ENCODE results near the gene CCDC157.

The CCDC157 gene

DNA sequence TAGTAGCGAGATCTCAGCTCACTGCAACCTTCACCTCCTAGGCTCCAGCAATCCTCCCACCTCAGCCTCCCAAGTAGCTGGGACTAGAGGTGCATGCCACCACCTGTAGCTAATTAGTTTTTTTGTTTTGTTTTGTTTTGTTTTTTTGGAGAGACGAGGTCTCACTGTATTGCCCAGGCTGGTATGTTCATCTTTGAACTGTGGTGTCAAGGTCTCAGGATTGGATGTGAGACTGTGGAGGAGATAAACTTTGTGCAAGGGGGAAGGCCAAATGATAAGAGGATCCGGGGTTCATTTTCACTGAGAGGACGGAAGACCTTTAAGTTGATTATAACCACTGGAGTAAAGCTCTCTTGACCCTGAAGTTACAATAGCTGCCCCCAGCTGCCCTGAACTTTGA lies 48.9 kb downstream of the CCDC157 start:
- Histone ChIP-seq H3K4me3 (ENCODE audit: low read depth, low read length) (no peak overlapping the region), H3K27me3 (ENCODE audit: control insufficient read depth, insufficient read depth, low read length) (no peaks in the 10 kb centered on the region), H3K9me3 (ENCODE audit: control insufficient read depth, low read length) (no peaks in the 10 kb centered on the region), H3K79me2 (no peaks in the 10 kb centered on the region), H3K9ac (no peak overlapping the region), H3K27ac (no peak overlapping the region), H3K36me3 (ENCODE audit: control insufficient read depth, insufficient read depth, low read length) (no peaks in the 10 kb centered on the region), H3K4me1 (peaks cover 3% of the 10 kb centered on the region), H3K4me2 (ENCODE audit: low read length) (no peak overlapping the region), H2AFZ (no peak overlapping the region)
- TF ChIP-seq, protein P1, sequence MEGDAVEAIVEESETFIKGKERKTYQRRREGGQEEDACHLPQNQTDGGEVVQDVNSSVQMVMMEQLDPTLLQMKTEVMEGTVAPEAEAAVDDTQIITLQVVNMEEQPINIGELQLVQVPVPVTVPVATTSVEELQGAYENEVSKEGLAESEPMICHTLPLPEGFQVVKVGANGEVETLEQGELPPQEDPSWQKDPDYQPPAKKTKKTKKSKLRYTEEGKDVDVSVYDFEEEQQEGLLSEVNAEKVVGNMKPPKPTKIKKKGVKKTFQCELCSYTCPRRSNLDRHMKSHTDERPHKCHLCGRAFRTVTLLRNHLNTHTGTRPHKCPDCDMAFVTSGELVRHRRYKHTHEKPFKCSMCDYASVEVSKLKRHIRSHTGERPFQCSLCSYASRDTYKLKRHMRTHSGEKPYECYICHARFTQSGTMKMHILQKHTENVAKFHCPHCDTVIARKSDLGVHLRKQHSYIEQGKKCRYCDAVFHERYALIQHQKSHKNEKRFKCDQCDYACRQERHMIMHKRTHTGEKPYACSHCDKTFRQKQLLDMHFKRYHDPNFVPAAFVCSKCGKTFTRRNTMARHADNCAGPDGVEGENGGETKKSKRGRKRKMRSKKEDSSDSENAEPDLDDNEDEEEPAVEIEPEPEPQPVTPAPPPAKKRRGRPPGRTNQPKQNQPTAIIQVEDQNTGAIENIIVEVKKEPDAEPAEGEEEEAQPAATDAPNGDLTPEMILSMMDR (IDR thresholded peaks at IDR 0.05) = no peak

DNA sequence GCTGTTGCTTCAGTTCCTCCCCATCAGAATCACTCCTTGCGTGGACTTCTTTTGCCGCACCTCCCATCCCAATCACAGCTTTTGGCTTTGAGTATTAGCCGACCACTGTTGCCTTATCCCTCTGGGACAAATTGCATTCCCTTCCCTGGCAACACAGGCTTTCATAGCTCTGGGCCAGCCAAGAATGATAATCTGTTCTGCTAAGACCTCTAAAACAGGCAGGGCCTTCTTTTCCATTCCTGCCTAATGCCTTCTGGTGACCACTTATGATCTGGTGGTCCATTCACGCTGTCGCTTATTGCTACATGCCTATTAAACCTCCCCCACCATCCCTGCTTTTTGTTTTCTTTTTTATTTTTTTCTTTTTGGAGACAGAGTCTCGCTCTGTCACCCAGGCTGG lies 49.6 kb downstream of the CCDC157 start:
- no peak overlapping the region for H3K4me3 ChIP-seq (ENCODE audit: low read depth, low read length)
- H3K79me2 ChIP-seq = no peaks in the 10 kb centered on the region
- H3K4me2 ChIP-seq (ENCODE audit: low read length) = no peak overlapping the region
- no peaks in the 10 kb centered on the region for H3K27me3 ChIP-seq (ENCODE audit: control insufficient read depth, insufficient read depth, low read length)
- no peaks in the 10 kb centered on the region for H3K36me3 ChIP-seq (ENCODE audit: control insufficient read depth, insufficient read depth, low read length)
- H3K4me1 ChIP-seq = peaks cover 3% of the 10 kb centered on the region
- H3K9ac ChIP-seq = no peak overlapping the region
- no peaks in the 10 kb centered on the region for H3K9me3 ChIP-seq (ENCODE audit: control insufficient read depth, low read length)
- H2AFZ ChIP-seq = no peak overlapping the region
- H3K27ac ChIP-seq = no peak overlapping the region
- TF ChIP-seq, protein P1 (IDR thresholded peaks at IDR 0.05) = no peak

DNA sequence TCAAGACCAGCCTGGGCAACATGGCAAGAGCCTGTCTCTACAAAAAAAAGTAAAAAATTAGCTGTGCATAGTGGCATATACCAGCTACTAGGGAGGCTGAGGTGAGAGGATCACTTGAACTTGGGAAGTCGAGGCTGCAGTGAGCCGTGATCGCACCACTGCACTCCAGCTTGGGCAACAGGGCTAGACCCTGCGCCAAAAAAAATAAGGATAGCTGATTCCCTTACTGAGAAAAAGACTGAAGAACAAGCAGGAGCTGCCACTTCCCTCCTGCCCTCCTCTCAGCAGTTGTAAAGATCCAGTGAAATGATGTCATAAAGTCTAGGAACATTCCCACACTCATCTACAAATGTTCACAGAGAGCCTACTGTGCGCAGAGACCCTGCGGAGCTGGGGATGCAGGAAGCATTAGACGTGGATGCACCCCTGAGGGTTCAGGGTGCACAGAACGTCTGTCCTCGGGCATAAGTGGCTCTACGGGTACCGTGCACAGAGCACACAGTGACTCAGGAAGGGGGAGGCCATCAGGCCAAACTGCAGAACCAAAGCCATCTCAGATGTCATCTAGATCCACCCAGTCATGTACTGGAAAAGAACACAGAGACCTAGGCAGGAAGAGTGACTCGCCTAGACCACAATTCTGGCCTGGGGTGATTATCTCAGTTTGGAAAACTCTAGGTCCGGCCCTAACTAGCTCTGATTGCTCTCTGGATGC lies 51.7 kb downstream of the CCDC157 start:
- Histone ChIP-seq H3K27me3 (ENCODE audit: control insufficient read depth, insufficient read depth, low read length) (no peaks in the 10 kb centered on the region), H3K79me2 (no peaks in the 10 kb centered on the region), H3K4me2 (ENCODE audit: low read length) (no peak overlapping the region), H3K4me1 (peaks cover 3% of the 10 kb centered on the region), H3K9me3 (ENCODE audit: control insufficient read depth, low read length) (no peaks in the 10 kb centered on the region), H2AFZ (no peak overlapping the region), H3K4me3 (ENCODE audit: low read depth, low read length) (no peak overlapping the region), H3K9ac (no peak overlapping the region), H3K27ac (no peak overlapping the region), H3K36me3 (ENCODE audit: control insufficient read depth, insufficient read depth, low read length) (no peaks in the 10 kb centered on the region)
- TF ChIP-seq, protein P1 (IDR thresholded peaks at IDR 0.05) = no peak

DNA sequence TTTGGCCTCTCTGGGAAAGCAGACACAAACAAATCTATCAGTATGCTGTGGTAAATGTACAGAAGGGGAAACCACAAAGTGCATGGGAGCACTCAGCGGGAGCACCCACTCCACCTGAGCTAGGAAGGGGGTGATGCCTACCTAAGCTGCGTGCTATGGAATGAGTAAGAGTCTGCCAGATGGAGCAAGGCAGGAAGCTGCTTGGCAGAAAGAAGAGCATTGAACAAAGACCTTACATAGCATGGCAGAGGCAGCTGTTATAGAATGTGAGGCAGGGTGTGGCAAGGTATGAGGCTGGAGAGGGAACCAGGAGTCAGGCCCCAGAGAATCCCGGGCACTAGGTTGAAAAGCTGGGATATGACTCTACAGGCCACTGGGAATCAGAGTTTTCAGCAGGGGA lies 55.0 kb downstream of the CCDC157 start:
- no peaks in the 10 kb centered on the region for H3K36me3 ChIP-seq (ENCODE audit: control insufficient read depth, insufficient read depth, low read length)

More for the DNA sequence above, 55.0 kb downstream of the CCDC157 start:
- Histone ChIP-seq H2AFZ (no peak overlapping the region), H3K4me2 (ENCODE audit: low read length) (no peak overlapping the region), H3K27ac (no peak overlapping the region), H3K4me1 (no peaks in the 10 kb centered on the region), H3K4me3 (ENCODE audit: low read depth, low read length) (no peak overlapping the region), H3K9me3 (ENCODE audit: control insufficient read depth, low read length) (no peaks in the 10 kb centered on the region), H3K9ac (no peak overlapping the region), H3K27me3 (ENCODE audit: control insufficient read depth, insufficient read depth, low read length) (no peaks in the 10 kb centered on the region), H3K79me2 (no peaks in the 10 kb centered on the region)
- TF ChIP-seq, protein P1 (IDR thresholded peaks at IDR 0.05) = no peak
